GM10266 (cell line): ENCODE results near the gene KDM4B.
"Not testable (repeated sequence)": the region's sequence is repeated elsewhere in the genome, so short reads cannot be mapped to it uniquely, and the experiment has no call there.

Experiments
- DNase-seq: peaks from one replicate; pipeline ENCODE4 v3.0.0; 2012; ENCODE audit errors: extremely low spot score
- CTCF ChIP-seq: IDR thresholded peaks from 2 replicates; pipeline ENCODE4 v1.5.1; 2012; ENCODE audit warnings: mild to moderate bottlenecking, low read depth; ENCODE audit not compliant: control insufficient read depth, insufficient read depth; ENCODE audit errors: missing control alignments

KDM4B gene

DNA sequence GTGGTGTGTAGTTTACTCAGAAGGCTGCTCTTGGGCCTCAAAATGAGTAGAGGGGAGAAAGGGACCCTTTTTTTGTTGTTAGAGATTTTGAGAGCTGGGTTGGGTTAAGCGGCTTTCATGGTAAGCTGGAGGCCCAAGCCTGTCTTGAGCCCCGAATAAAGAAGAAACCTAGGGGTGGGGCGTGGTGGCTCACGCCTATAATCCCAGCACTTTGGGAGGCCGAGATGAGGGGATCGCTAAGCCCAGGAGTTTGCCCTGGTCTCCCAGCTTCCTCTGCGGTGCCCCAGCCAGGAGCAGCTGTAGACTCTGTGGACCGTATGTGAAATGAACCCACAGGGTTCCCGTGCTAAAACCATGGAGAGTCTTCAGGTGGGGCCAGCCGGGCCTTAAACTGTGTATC lies 56.1 kb downstream of the KDM4B start:
- DNase-seq = no peak
- TF ChIP-seq CTCF = no peak

GRCh38 chr19:5026706-5027273 lies 57.9 kb downstream of the KDM4B start:
- no peak for DNase-seq
- TF ChIP-seq CTCF = no peak

DNA sequence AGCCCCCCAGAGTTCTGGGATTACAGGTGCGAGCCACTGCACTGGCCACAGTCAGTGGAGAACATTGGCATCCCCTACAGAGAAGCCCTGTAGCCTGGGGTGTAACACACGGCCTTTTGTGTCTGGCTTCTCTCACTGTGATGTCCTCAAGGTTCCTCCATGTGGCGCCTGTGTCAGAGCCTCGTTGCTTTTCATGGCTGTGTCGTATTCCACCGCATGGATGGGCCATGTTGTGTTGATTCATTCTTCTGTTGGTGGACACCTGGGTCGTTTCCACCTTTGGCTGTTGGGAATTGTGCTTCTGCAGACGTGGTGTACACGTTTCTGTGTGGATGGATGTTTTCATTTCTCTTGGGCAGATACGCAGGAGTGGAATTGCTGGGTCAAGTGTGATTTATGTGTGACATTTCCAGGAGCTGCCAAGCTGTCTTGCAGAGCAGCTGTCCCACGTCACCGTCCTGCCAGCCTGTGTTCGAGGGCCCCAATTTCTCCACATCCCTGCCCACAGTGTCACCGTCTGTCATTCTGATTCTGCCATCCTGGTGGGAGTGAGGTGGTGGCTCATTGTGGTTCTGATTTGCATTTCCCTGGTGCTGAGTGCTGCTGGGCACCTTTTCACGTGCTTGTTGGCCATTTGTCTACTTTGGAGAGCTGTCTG lies 59.4 kb downstream of the KDM4B start:
- TF ChIP-seq CTCF = no peak
- DNase-seq = no peak

DNA sequence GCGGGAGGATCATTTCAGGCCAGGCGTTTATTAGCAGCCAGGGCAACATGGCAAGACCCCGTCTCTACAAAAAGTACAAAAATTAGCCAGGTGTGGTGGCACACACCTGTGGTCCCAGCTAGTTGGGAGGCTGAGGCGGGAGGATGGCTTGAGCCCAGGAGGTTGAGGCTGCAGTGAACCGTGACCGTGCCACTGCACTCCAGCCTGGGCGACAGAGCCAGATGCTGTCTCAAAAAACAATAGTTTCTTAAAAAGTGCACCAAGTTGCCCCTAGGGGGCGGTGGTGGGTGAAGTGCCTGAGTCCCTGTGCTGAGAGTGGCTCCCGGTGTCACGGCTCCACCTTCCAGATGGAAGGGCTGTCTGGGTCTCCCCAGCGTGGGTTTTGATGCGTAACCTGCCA lies 60.7 kb downstream of the KDM4B start:
- peak; percentile 56 for TF ChIP-seq CTCF
- DNase-seq = not testable (repeated sequence)

- no peak for TF ChIP-seq CTCF
- no peak for DNase-seq
Observed at GRCh38 chr19:5030136-5030820, 61.4 kb downstream of the KDM4B start.

DNA sequence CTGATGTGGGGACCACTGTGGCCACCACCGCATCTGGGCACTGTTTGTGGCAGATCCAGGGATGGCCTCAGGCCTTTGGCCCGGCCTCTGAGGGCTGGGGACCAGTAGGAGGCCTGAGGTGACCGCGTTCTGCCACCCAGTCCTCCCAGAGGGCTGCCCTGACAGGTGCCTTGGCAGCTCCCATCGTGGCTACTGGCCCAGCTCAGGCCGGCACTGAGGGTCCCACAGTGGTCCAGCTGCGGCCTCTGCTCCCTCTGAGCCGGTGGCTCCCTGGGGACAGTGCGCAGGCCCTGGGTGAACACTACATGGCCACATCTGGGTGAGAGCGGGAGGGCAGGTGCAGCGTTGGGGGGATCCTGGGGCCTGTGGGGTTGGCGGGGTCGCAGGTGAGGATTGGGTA lies 61.9 kb downstream of the KDM4B start:
- no peak for DNase-seq
- no peak for TF ChIP-seq CTCF
